ENCODE results near the gene MTMR12. TPM values are rescaled to one million over a fixed set of nuclear protein-coding genes. Genes with fewer than 3 reads are reported as not detected.

MTMR12 gene
- total and polyA plus RNA-seq, 2 donors (not counting 1 experiment from before 2014, with no cell fraction given): 9.6 to 29.2 TPM

- H3K27ac ChIP-seq (ENCODE audit: low read length in 2 of 2): no peak overlapping the region
- H3K36me3 ChIP-seq (replicated peaks in 1 of 2; ENCODE audit: control extremely low read depth in 1 of 2, control insufficient read depth in 1 of 2, extremely low read depth in 1 of 2, insufficient read depth in 2 of 2, low read length in 1 of 2): no peaks in the 10 kb centered on the region
- H4K20me1 ChIP-seq (ENCODE audit: control insufficient read depth, insufficient read depth, low read length, poor library complexity, severe bottlenecking): no peaks in the 10 kb centered on the region
- H2AFZ ChIP-seq (ENCODE audit: insufficient read depth, low read depth, low read length, poor library complexity, severe bottlenecking): no peak overlapping the region
- Mint-ChIP-seq H3K4me3 (no peak overlapping the region), H3K4me1 (peaks cover 14% of the 10 kb centered on the region), H3K27ac (no peak overlapping the region), H3K27me3 (no peaks in the 10 kb centered on the region), H3K9me3 (ENCODE audit: insufficient read depth) (no peaks in the 10 kb centered on the region)
- H3K4me2 ChIP-seq (replicated peaks; ENCODE audit: low read depth, low read length, poor library complexity, severe bottlenecking): no peak overlapping the region
- POLR2A ChIA-PET: interaction anchor here (0.6 kb wide), 1 partner anchor 11 kb away, joined by 3 read pairs; no protein-coding TSS in a partner anchor
- TF ChIP-seq CTCF (IDR thresholded peaks at IDR 0.05) (no peak), EZH2 (IDR thresholded peaks at IDR 0.05; ENCODE audit: borderline replicate concordance, insufficient read depth, low read depth, low read length, poor library complexity, severe bottlenecking) (no peak)
- H3K4me3 ChIP-seq (ENCODE audit: control extremely low read depth in 1 of 5, extremely low read depth in 1 of 5, insufficient read depth in 1 of 5, low read depth in 2 of 5, low read length in 4 of 5): no peak overlapping the region
- H3K9me3 ChIP-seq (ENCODE audit: control extremely low read depth in 1 of 3, control insufficient read depth in 2 of 3, insufficient read depth in 1 of 3, low read length in 2 of 3): peaks cover 0 to 3% (median 0%) of the 10 kb centered on the region in 3 donors
- intact Hi-C loops (cut with micrococcal nuclease): no loop called here
- no peaks in the 10 kb centered on the region for H3K79me2 ChIP-seq (ENCODE audit: control insufficient read depth, insufficient read depth, low read length)
- ATAC-seq (ENCODE audit: low read depth) (no peak), DNase-seq (no peak)
- no peak overlapping the region for H3K9ac ChIP-seq (ENCODE audit: low read length)
- 100% methylated on average over 2 of the region's 5 CpGs for WGBS (ENCODE audit: insufficient coverage)
- CTCF ChIA-PET: no interaction called here
- peaks cover 11 to 13% of the 10 kb centered on the region in 2 donors for H3K4me1 ChIP-seq (ENCODE audit: control insufficient read depth in 2 of 2, insufficient read depth in 2 of 2, low read length in 2 of 2)
- no peaks in the 10 kb centered on the region for H3K27me3 ChIP-seq (replicated peaks in 1 of 4; ENCODE audit: control extremely low read depth in 1 of 4, control insufficient read depth in 3 of 4, insufficient read depth in 4 of 4, low read length in 3 of 4)
Observed at GRCh38 chr5:32206053-32206452, 106.7 kb downstream of the MTMR12 start.

DNA sequence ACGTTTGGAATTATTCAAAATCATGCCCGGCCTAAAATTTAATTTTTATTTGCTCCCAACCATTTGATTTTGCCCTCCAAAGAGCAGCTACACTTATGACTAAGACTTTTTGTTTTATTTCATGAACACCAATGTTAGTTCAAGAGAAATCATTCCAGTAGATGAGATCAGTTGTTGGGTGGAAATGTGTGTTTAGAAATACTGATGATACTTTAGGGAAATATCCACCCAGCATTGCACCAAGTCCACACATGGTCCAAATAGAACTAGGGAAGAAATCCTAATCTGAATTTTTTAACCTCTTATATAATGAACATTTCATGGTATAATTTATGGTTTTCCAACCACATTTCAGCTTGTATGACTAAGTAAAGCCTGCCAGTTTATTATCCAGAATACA is 110.3 kb downstream of the MTMR12 start:
- no peak for DNase-seq
- Mint-ChIP-seq H3K4me3 (no peak overlapping the region), H3K4me1 (peaks cover 6% of the 10 kb centered on the region), H3K27ac (no peak overlapping the region), H3K9me3 (ENCODE audit: insufficient read depth) (no peaks in the 10 kb centered on the region), H3K27me3 (no peaks in the 10 kb centered on the region)
- H3K27me3 ChIP-seq (replicated peaks in 1 of 4; ENCODE audit: control extremely low read depth in 1 of 4, control insufficient read depth in 3 of 4, insufficient read depth in 4 of 4, low read length in 3 of 4): no peaks in the 10 kb centered on the region
- intact Hi-C loops (cut with micrococcal nuclease): no loop called here
- H3K9ac ChIP-seq (ENCODE audit: low read length): no peak overlapping the region
- ATAC-seq (ENCODE audit: low read depth): no peak
- POLR2A ChIA-PET: no interaction called here
- H2AFZ ChIP-seq (ENCODE audit: insufficient read depth, low read depth, low read length, poor library complexity, severe bottlenecking): no peak overlapping the region
- no peaks in the 10 kb centered on the region for H3K79me2 ChIP-seq (ENCODE audit: control insufficient read depth, insufficient read depth, low read length)
- no peaks in the 10 kb centered on the region for H4K20me1 ChIP-seq (ENCODE audit: control insufficient read depth, insufficient read depth, low read length, poor library complexity, severe bottlenecking)
- no peak overlapping the region for H3K4me3 ChIP-seq (ENCODE audit: control extremely low read depth in 1 of 5, extremely low read depth in 1 of 5, insufficient read depth in 1 of 5, low read depth in 2 of 5, low read length in 4 of 5)
- CTCF ChIA-PET: no interaction called here
- H3K4me1 ChIP-seq (ENCODE audit: control insufficient read depth in 2 of 2, insufficient read depth in 2 of 2, low read length in 2 of 2): no peaks in the 10 kb centered on the region
- H3K36me3 ChIP-seq (replicated peaks in 1 of 2; ENCODE audit: control extremely low read depth in 1 of 2, control insufficient read depth in 1 of 2, extremely low read depth in 1 of 2, insufficient read depth in 2 of 2, low read length in 1 of 2): no peaks in the 10 kb centered on the region
- no peak overlapping the region for H3K27ac ChIP-seq (ENCODE audit: low read length in 2 of 2)
- no peaks in the 10 kb centered on the region for H3K9me3 ChIP-seq (ENCODE audit: control extremely low read depth in 1 of 3, control insufficient read depth in 2 of 3, insufficient read depth in 1 of 3, low read length in 2 of 3)
- WGBS (ENCODE audit: insufficient coverage): no CpG with 5 or more reads among the region's 2 CpGs
- TF ChIP-seq CTCF (IDR thresholded peaks at IDR 0.05) (no peak), EZH2 (IDR thresholded peaks at IDR 0.05; ENCODE audit: borderline replicate concordance, insufficient read depth, low read depth, low read length, poor library complexity, severe bottlenecking) (no peak)
- no peak overlapping the region for H3K4me2 ChIP-seq (replicated peaks; ENCODE audit: low read depth, low read length, poor library complexity, severe bottlenecking)
